PC-3 (cell line): ENCODE results near the gene FDXACB1. TPM values are rescaled to one million over a fixed set of nuclear protein-coding genes. Genes with fewer than 3 reads are reported as not detected.

Experiments used
- ATAC-seq: fragments of 200-7000 bp; cut with Tn5 transposase; 2 replicates; pipeline ENCODE4 v1.9.1; 2020; ENCODE audit warnings: mild to moderate bottlenecking, moderate library complexity
- BruUV-seq: library from RNA; stranded (reverse); fragments of 400-500 nt; replicated peaks from 2 replicates; lab custom pipeline; 2021; lab: Mats Ljungman, UMichigan
- CTCF ChIA-PET: fragments of 300-600 bp; sonication (Branson Sonifier 250); formaldehyde crosslinking; loops from one replicate; lab custom pipeline; 2022; ENCODE audit warnings: antibody characterized with exemption; lab: Charles Lee
- POLR2A ChIA-PET: fragments of 300-600 bp; sonication (Branson Sonifier 250); formaldehyde crosslinking; loops from one replicate; lab custom pipeline; 2022; ENCODE audit warnings: antibody characterized with exemption; ENCODE audit not compliant: unreplicated experiment; lab: Charles Lee
- DNase-seq: peaks from one replicate; pipeline ENCODE4 v3.0.0-alpha.2; 2015
- H2AFZ ChIP-seq: fragments of 300-600 bp; sonication (generic); 2 replicates; pipeline ENCODE4 v1.6.0; 2016; ENCODE audit warnings: antibody characterized with exemption, low read length
- H3F3A ChIP-seq: fragments of 300-600 bp; sonication (generic); one replicate; pipeline ENCODE4 v1.6.0; 2017; ENCODE audit warnings: antibody characterized with exemption, low read length, control low read depth, mild to moderate bottlenecking; ENCODE audit not compliant: unreplicated experiment
- H3K27ac ChIP-seq: fragments of 300-600 bp; sonication (generic); 2 replicates; pipeline ENCODE4 v1.5.1; 2016; ENCODE audit warnings: mild to moderate bottlenecking, low read length
- H3K27me3 ChIP-seq: fragments of 300-600 bp; sonication (generic); 2 replicates; pipeline ENCODE4 v1.6.1; 2016; ENCODE audit warnings: low read length, mixed read lengths
- H3K36me3 ChIP-seq: fragments of 300-600 bp; sonication (generic); 2 replicates; pipeline ENCODE4 v1.6.1; 2016; ENCODE audit warnings: low read depth, mixed run types, low read length, mixed read lengths
- H3K4me1 ChIP-seq: fragments of 300-600 bp; sonication (generic); 2 replicates; pipeline ENCODE4 v1.5.1; 2016; ENCODE audit warnings: low read length; ENCODE audit not compliant: insufficient read depth
- H3K4me2 ChIP-seq: fragments of 300-600 bp; sonication (generic); 2 replicates; pipeline ENCODE4 v1.6.0; 2016; ENCODE audit warnings: low read length
- H3K4me3 ChIP-seq: fragments of 300-600 bp; sonication (generic); 2 replicates; pipeline ENCODE4 v1.5.1; 2016; ENCODE audit warnings: mild to moderate bottlenecking, low read length, mixed read lengths
- H3K79me2 ChIP-seq: fragments of 300-600 bp; sonication (generic); 2 replicates; pipeline ENCODE4 v1.6.1; 2017; ENCODE audit warnings: low read length, mixed read lengths
- H3K9ac ChIP-seq: fragments of 300-600 bp; sonication (generic); 2 replicates; pipeline ENCODE4 v1.6.0; 2016; ENCODE audit warnings: mild to moderate bottlenecking, low read length
- H3K9me2 ChIP-seq: fragments of 300-600 bp; sonication (generic); replicated peaks from 2 replicates; pipeline ENCODE4 v1.6.1; 2016; ENCODE audit warnings: mixed run types, low read length, mixed read lengths
- H3K9me3 ChIP-seq: fragments of 300-600 bp; sonication (generic); 2 replicates; pipeline ENCODE4 v1.6.1; 2016; ENCODE audit warnings: low read length, mixed read lengths
- H4K20me1 ChIP-seq: fragments of 300-600 bp; sonication (generic); 2 replicates; pipeline ENCODE4 v1.6.1; 2016; ENCODE audit warnings: low read length, mixed read lengths
- EZH2 ChIP-seq: fragments of 300-600 bp; sonication (generic); IDR thresholded peaks from one replicate; pipeline ENCODE4 v1.6.1; 2017; ENCODE audit warnings: antibody characterized with exemption, mild to moderate bottlenecking, low read length; ENCODE audit not compliant: unreplicated experiment
- EZH2phosphoT487 ChIP-seq: fragments of 300-600 bp; sonication (generic); IDR thresholded peaks from 2 replicates; pipeline ENCODE4 v1.6.1; 2018; ENCODE audit warnings: mild to moderate bottlenecking, antibody characterized with exemption, low read length, borderline replicate concordance
- intact Hi-C: fragments of 100-400 bp; cut with micrococcal nuclease; formaldehyde crosslinking; loops from 2 replicates; pipeline ENCODE4 v1.9.0; 2023
- total RNA-seq: library from RNA; depleted of rRNA; stranded (reverse); fragments of >200 nt; gene quantifications from 2 replicates; pipeline ENCODE4 v1.2.3, GENCODE V29; 2014
- TF ChIP-seq, protein P1 (sequence below): fragments of 300-600 bp; sonication (generic); conservative IDR thresholded peaks from 2 replicates; pipeline ENCODE4 v1.5.1; 2017; ENCODE audit warnings: antibody characterized with exemption, low read depth, mild to moderate bottlenecking, low read length

The FDXACB1 gene
- total RNA-seq, 1 experiment from 2014 or later: 3.0 TPM

DNA sequence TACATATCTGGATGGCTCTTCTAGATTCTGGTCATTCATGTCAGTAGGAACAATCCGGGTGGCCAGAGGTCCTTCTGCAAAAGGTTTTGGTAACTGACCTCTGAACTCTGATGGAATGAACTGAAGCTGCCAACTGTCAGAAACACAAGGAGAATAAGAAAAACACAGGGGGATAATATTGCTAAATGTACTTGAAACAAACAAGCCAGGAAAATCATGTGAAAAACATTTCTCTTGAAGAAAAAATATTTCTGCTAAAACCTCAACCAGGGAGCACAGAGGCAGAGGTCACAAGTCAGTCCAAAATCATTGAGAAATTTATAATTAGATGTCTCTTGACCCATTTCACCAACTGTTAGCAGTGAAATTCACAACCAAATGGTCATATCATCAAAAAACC is 42.8 kb downstream of the FDXACB1 start:
- no peak overlapping the region for H3K9ac ChIP-seq
- no peaks in the 10 kb centered on the region for H3K27me3 ChIP-seq
- H3K9me3 ChIP-seq: no peaks in the 10 kb centered on the region
- H3K9me2 ChIP-seq: no peaks in the 10 kb centered on the region
- ATAC-seq: no peak
- no peak for DNase-seq
- peaks cover 12% of the 10 kb centered on the region for H3K4me1 ChIP-seq
- H2AFZ ChIP-seq: no peak overlapping the region
- H3K4me3 ChIP-seq: no peak overlapping the region
- intact Hi-C loops: no loop called here
- H3K36me3 ChIP-seq: peaks cover 39% of the 10 kb centered on the region; the same call in 1 of the 2 replicates
- TF ChIP-seq EZH2: no peak
- TF ChIP-seq, protein P1, sequence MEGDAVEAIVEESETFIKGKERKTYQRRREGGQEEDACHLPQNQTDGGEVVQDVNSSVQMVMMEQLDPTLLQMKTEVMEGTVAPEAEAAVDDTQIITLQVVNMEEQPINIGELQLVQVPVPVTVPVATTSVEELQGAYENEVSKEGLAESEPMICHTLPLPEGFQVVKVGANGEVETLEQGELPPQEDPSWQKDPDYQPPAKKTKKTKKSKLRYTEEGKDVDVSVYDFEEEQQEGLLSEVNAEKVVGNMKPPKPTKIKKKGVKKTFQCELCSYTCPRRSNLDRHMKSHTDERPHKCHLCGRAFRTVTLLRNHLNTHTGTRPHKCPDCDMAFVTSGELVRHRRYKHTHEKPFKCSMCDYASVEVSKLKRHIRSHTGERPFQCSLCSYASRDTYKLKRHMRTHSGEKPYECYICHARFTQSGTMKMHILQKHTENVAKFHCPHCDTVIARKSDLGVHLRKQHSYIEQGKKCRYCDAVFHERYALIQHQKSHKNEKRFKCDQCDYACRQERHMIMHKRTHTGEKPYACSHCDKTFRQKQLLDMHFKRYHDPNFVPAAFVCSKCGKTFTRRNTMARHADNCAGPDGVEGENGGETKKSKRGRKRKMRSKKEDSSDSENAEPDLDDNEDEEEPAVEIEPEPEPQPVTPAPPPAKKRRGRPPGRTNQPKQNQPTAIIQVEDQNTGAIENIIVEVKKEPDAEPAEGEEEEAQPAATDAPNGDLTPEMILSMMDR: no peak
- no peak for TF ChIP-seq EZH2phosphoT487
- no peaks in the 10 kb centered on the region for H4K20me1 ChIP-seq
- no TSS peak for BruUV-seq
- no peaks in the 10 kb centered on the region for H3F3A ChIP-seq
- H3K79me2 ChIP-seq: no peaks in the 10 kb centered on the region
- H3K27ac ChIP-seq: no peak overlapping the region
- CTCF ChIA-PET: no interaction called here
- POLR2A ChIA-PET: interaction anchor here (0.5 kb wide), 1 partner anchor 106 kb away, joined by 3 read pairs; no protein-coding TSS in a partner anchor
- no peak overlapping the region; the same call in 1 of the 2 replicates for H3K4me2 ChIP-seq

DNA sequence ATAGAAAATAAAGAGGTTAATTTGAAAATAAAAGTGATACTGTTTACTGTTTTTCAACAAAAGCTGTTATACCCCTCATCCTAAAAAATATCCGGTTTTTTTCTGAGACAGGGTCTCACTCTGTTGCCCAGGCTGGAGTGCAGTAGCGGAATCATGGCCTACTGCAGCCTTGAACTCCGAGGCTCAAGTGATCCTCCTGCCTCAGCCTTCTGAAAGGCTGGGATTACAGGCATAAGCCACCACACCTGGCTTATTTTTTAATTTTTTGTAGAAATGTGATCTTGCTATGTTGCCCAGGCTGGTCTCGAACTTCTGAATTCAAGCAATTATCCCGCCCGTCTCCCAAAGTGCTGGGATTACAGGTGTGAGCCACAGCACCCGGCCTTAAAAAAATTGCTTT is 43.3 kb downstream of the FDXACB1 start:
- no peak for DNase-seq
- intact Hi-C loops: no loop called here
- no TSS peak for BruUV-seq
- no peak overlapping the region for H3K27ac ChIP-seq
- H3K9me2 ChIP-seq: no peaks in the 10 kb centered on the region
- H3K27me3 ChIP-seq: no peaks in the 10 kb centered on the region
- H3K9me3 ChIP-seq: no peaks in the 10 kb centered on the region
- no peak overlapping the region for H2AFZ ChIP-seq
- H3K4me2 ChIP-seq: no peak overlapping the region
- no peaks in the 10 kb centered on the region for H3K79me2 ChIP-seq
- no peak overlapping the region for H3K9ac ChIP-seq
- no peaks in the 10 kb centered on the region for H3F3A ChIP-seq
- ChIA-PET POLR2A (no interaction called here), CTCF (no interaction called here)
- peaks cover 39% of the 10 kb centered on the region; the same call in 1 of the 2 replicates for H3K36me3 ChIP-seq
- H3K4me3 ChIP-seq: no peak overlapping the region
- H3K4me1 ChIP-seq: peaks cover 12% of the 10 kb centered on the region
- H4K20me1 ChIP-seq: no peaks in the 10 kb centered on the region
- no peak for ATAC-seq
- TF ChIP-seq, protein P1: no peak
- TF ChIP-seq EZH2phosphoT487 (no peak), EZH2 (no peak)

- no peak for DNase-seq
- no TSS peak for BruUV-seq
- Histone ChIP-seq H3K9ac (no peak overlapping the region), H3K36me3 (peaks cover 33% of the 10 kb centered on the region; the same call in 1 of the 2 replicates), H4K20me1 (no peaks in the 10 kb centered on the region), H2AFZ (no peak overlapping the region), H3K27me3 (no peaks in the 10 kb centered on the region), H3K4me3 (no peak overlapping the region), H3K9me2 (no peaks in the 10 kb centered on the region), H3F3A (no peaks in the 10 kb centered on the region), H3K79me2 (no peaks in the 10 kb centered on the region), H3K27ac (no peak overlapping the region), H3K4me2 (no peak overlapping the region), H3K4me1 (peaks cover 12% of the 10 kb centered on the region), H3K9me3 (no peaks in the 10 kb centered on the region)
- ChIA-PET POLR2A (no interaction called here), CTCF (interaction anchor here (0.6 kb wide), 1 partner anchor 1923 kb away, joined by 4 read pairs; no protein-coding TSS in a partner anchor)
- ATAC-seq: no peak
- TF ChIP-seq EZH2 (no peak), EZH2phosphoT487 (no peak)
- TF ChIP-seq, protein P1: no peak
- intact Hi-C loops: no loop called here
Measured at GRCh38 chr11:111834432-111835163, 44.4 kb downstream of the FDXACB1 start.
